ENCODE measurements around the gene PPP1R37.

PPP1R37 gene

GRCh38 chr19:45142016-45142725, 49.2 kb downstream of the PPP1R37 start:
- no CpG with 5 or more reads among the region's 33 CpGs for WGBS, 2 donors (ENCODE audit: extremely low coverage in 2 of 2, insufficient read length in 2 of 2, insufficient replicate concordance in 1 of 2)
- peak overlapping the region; percentile 10 for H2BK12ac ChIP-seq (ENCODE audit: low read length)
- no peak overlapping the region for H2BK15ac ChIP-seq (ENCODE audit: low read length)
- H2AK5ac ChIP-seq (ENCODE audit: low read depth, low read length), result no peak overlapping the region
- no peak overlapping the region for H2AFZ ChIP-seq (ENCODE audit: low read length)
- DNase-seq (ENCODE audit: low spot score), result no peak
- no peak overlapping the region for H4K91ac ChIP-seq (ENCODE audit: low read depth, low read length, poor library complexity)
- H3K9ac ChIP-seq (ENCODE audit: low read depth, low read length, poor library complexity), result no peak overlapping the region
- peaks cover 1 to 8% of the 10 kb centered on the region in 2 donors for H3K4me1 ChIP-seq (ENCODE audit: control insufficient read depth in 2 of 2, insufficient read depth in 1 of 2, low read depth in 1 of 2, low read length in 2 of 2)
- H3K79me1 ChIP-seq (ENCODE audit: low read depth, low read length), result peaks cover 24% of the 10 kb centered on the region
- H4K8ac ChIP-seq (ENCODE audit: low read depth, low read length), result no peak overlapping the region
- peak overlapping the region; percentile 47 for H2BK120ac ChIP-seq (ENCODE audit: low read depth, low read length)
- no peak overlapping the region for H3K4me2 ChIP-seq (ENCODE audit: insufficient read depth, low read length, poor library complexity, severe bottlenecking)
- H3K36me3 ChIP-seq (replicated peaks in 1 of 2; ENCODE audit: control insufficient read depth in 2 of 2, insufficient read depth in 2 of 2, low read length in 2 of 2), result peaks cover 24 to 59% of the 10 kb centered on the region in 2 donors
- H3K9me3 ChIP-seq (replicated peaks in 1 of 2; ENCODE audit: control insufficient read depth in 2 of 2, insufficient read depth in 1 of 2, low read depth in 1 of 2, low read length in 2 of 2), result peaks cover 0 to 2% of the 10 kb centered on the region in 2 donors
- H2BK5ac ChIP-seq (ENCODE audit: low read length), result no peak overlapping the region
- no peaks in the 10 kb centered on the region for H3K27me3 ChIP-seq (ENCODE audit: control insufficient read depth in 3 of 3, insufficient read depth in 3 of 3, low read depth in 1 of 3, low read length in 3 of 3)
- no peak overlapping the region for H3K4ac ChIP-seq (ENCODE audit: low read length)
- no peak overlapping the region for H3K27ac ChIP-seq (replicated peaks; ENCODE audit: low read length)
- no peak overlapping the region for H3K4me3 ChIP-seq (ENCODE audit: low read length in 2 of 2)
- H3K18ac ChIP-seq (ENCODE audit: low read length), result no peak overlapping the region
- no peak overlapping the region for H3K14ac ChIP-seq (ENCODE audit: low read length)
- no peak overlapping the region for H3K23ac ChIP-seq (ENCODE audit: low read depth, low read length, poor library complexity)

- no peak overlapping the region for H3K14ac ChIP-seq (ENCODE audit: low read length)
- H3K27ac ChIP-seq (replicated peaks; ENCODE audit: low read length), result no peak overlapping the region
- no peak overlapping the region for H2BK12ac ChIP-seq (ENCODE audit: low read length)
- H3K4ac ChIP-seq (ENCODE audit: low read length), result no peak overlapping the region
- H3K79me1 ChIP-seq (ENCODE audit: low read depth, low read length), result peaks cover 24% of the 10 kb centered on the region
- peak overlapping the region; percentile 47 for H2BK120ac ChIP-seq (ENCODE audit: low read depth, low read length)
- H2AFZ ChIP-seq (ENCODE audit: low read length), result no peak overlapping the region
- no peak overlapping the region for H3K18ac ChIP-seq (ENCODE audit: low read length)
- peaks cover 26 to 62% of the 10 kb centered on the region in 2 donors for H3K36me3 ChIP-seq (replicated peaks in 1 of 2; ENCODE audit: control insufficient read depth in 2 of 2, insufficient read depth in 2 of 2, low read length in 2 of 2)
- H4K8ac ChIP-seq (ENCODE audit: low read depth, low read length), result no peak overlapping the region
- peaks cover 0 to 6% of the 10 kb centered on the region in 2 donors for H3K4me1 ChIP-seq (ENCODE audit: control insufficient read depth in 2 of 2, insufficient read depth in 1 of 2, low read depth in 1 of 2, low read length in 2 of 2)
- no peak overlapping the region for H2BK15ac ChIP-seq (ENCODE audit: low read length)
- no peak for DNase-seq (ENCODE audit: low spot score)
- no peak overlapping the region for H4K91ac ChIP-seq (ENCODE audit: low read depth, low read length, poor library complexity)
- no peak overlapping the region for H3K4me2 ChIP-seq (ENCODE audit: insufficient read depth, low read length, poor library complexity, severe bottlenecking)
- H3K23ac ChIP-seq (ENCODE audit: low read depth, low read length, poor library complexity), result no peak overlapping the region
- no peak overlapping the region for H2AK5ac ChIP-seq (ENCODE audit: low read depth, low read length)
- H3K9ac ChIP-seq (ENCODE audit: low read depth, low read length, poor library complexity), result no peak overlapping the region
- no peak overlapping the region for H2BK5ac ChIP-seq (ENCODE audit: low read length)
- H3K4me3 ChIP-seq (ENCODE audit: low read length in 2 of 2), result no peak overlapping the region
- peaks cover 0 to 2% of the 10 kb centered on the region in 2 donors for H3K9me3 ChIP-seq (replicated peaks in 1 of 2; ENCODE audit: control insufficient read depth in 2 of 2, insufficient read depth in 1 of 2, low read depth in 1 of 2, low read length in 2 of 2)
- no CpG with 5 or more reads among the region's 9 CpGs for WGBS, 2 donors (ENCODE audit: extremely low coverage in 2 of 2, insufficient read length in 2 of 2, insufficient replicate concordance in 1 of 2)
- H3K27me3 ChIP-seq (ENCODE audit: control insufficient read depth in 3 of 3, insufficient read depth in 3 of 3, low read depth in 1 of 3, low read length in 3 of 3), result no peaks in the 10 kb centered on the region
Measured at GRCh38 chr19:45142726-45143110, 49.7 kb downstream of the PPP1R37 start.

- no peak overlapping the region for H3K4ac ChIP-seq (ENCODE audit: low read length)
- WGBS, 2 donors (ENCODE audit: extremely low coverage in 2 of 2, insufficient read length in 2 of 2, insufficient replicate concordance in 1 of 2), result no CpG with 5 or more reads among the region's 53 CpGs
Measured at GRCh38 chr19:45144431-45145269, 51.7 kb downstream of the PPP1R37 start.

More at GRCh38 chr19:45144431-45145269, 51.7 kb downstream of the PPP1R37 start:
- Histone ChIP-seq H3K4me1 (ENCODE audit: control insufficient read depth in 2 of 2, insufficient read depth in 1 of 2, low read depth in 1 of 2, low read length in 2 of 2) (no peaks in the 10 kb centered on the region), H3K36me3 (replicated peaks in 1 of 2; ENCODE audit: control insufficient read depth in 2 of 2, insufficient read depth in 2 of 2, low read length in 2 of 2) (peaks cover 26 to 68% of the 10 kb centered on the region in 2 donors), H3K9ac (ENCODE audit: low read depth, low read length, poor library complexity) (no peak overlapping the region), H3K4me2 (ENCODE audit: insufficient read depth, low read length, poor library complexity, severe bottlenecking) (no peak overlapping the region), H3K9me3 (replicated peaks in 1 of 2; ENCODE audit: control insufficient read depth in 2 of 2, insufficient read depth in 1 of 2, low read depth in 1 of 2, low read length in 2 of 2) (peaks cover 0 to 2% of the 10 kb centered on the region in 2 donors), H2AK5ac (ENCODE audit: low read depth, low read length) (no peak overlapping the region), H2BK5ac (ENCODE audit: low read length) (no peak overlapping the region), H3K79me1 (ENCODE audit: low read depth, low read length) (peaks cover 20% of the 10 kb centered on the region), H3K23ac (ENCODE audit: low read depth, low read length, poor library complexity) (no peak overlapping the region), H4K91ac (ENCODE audit: low read depth, low read length, poor library complexity) (no peak overlapping the region), H3K27ac (replicated peaks; ENCODE audit: low read length) (no peak overlapping the region), H3K27me3 (ENCODE audit: control insufficient read depth in 3 of 3, insufficient read depth in 3 of 3, low read depth in 1 of 3, low read length in 3 of 3) (no peaks in the 10 kb centered on the region), H3K18ac (ENCODE audit: low read length) (no peak overlapping the region), H3K4me3 (ENCODE audit: low read length in 2 of 2) (no peak overlapping the region), H2BK120ac (ENCODE audit: low read depth, low read length) (no peak overlapping the region), H4K8ac (ENCODE audit: low read depth, low read length) (no peak overlapping the region), H2BK12ac (ENCODE audit: low read length) (no peak overlapping the region), H2BK15ac (ENCODE audit: low read length) (no peak overlapping the region), H2AFZ (ENCODE audit: low read length) (no peak overlapping the region), H3K14ac (ENCODE audit: low read length) (no peak overlapping the region)
- no peak for DNase-seq (ENCODE audit: low spot score)
